Skeletal muscle tissue (tissue), 4 donors: ENCODE data around the gene GRAMD1B. TPM values are rescaled to one million over a fixed set of nuclear protein-coding genes. Genes with fewer than 3 reads are reported as not detected.
A peak's percentile ranks its signal among the peaks of the same experiment; 100 is the strongest.

Source experiments
- H3K27ac ChIP-seq: one replicate; pipeline ENCODE4 v1.7.0; 2013; ENCODE audit warnings: mild to moderate bottlenecking, low read depth, low read length, inconsistent platforms
- H3K27me3 ChIP-seq, 3 donors: one replicate each; pipeline ENCODE4 v1.7.0; 2013; ENCODE audit warnings: low read length in 3 of 3; ENCODE audit not compliant: control insufficient read depth in 3 of 3, insufficient read depth in 3 of 3
- H3K36me3 ChIP-seq, 3 donors: one replicate each; pipeline ENCODE4 v1.7.0; 2013; ENCODE audit warnings: low read length in 3 of 3; ENCODE audit not compliant: control insufficient read depth in 3 of 3, insufficient read depth in 3 of 3
- H3K4me1 ChIP-seq, 3 donors: one replicate each; pipeline ENCODE4 v1.7.0; 2013; ENCODE audit warnings: low read length in 3 of 3, mild to moderate bottlenecking in 3 of 3; ENCODE audit not compliant: control insufficient read depth in 3 of 3, insufficient read depth in 3 of 3
- H3K4me3 ChIP-seq, 3 donors: one replicate each; pipeline ENCODE4 v1.7.0; 2013; ENCODE audit warnings: low read length in 3 of 3
- H3K9ac ChIP-seq, 3 donors: one replicate each; pipeline ENCODE4 v1.7.0; 2013; ENCODE audit warnings: low read length in 3 of 3, mild to moderate bottlenecking in 3 of 3, moderate library complexity in 2 of 3, low read depth in 1 of 3
- H3K9me3 ChIP-seq, 3 donors: one replicate each; pipeline ENCODE4 v1.7.0; 2013; ENCODE audit warnings: low read length in 3 of 3; ENCODE audit not compliant: control insufficient read depth in 3 of 3
- total RNA-seq: library from RNA; depleted of rRNA; stranded (reverse); fragments of >200 nt; gene quantifications from one replicate; pipeline ENCODE4 v1.2.3, GENCODE V29; 2014
- donor health status: Osteomylitis.

Gene GRAMD1B
- total RNA-seq, 1 donor from 2014 or later, result 8.9 TPM

DNA sequence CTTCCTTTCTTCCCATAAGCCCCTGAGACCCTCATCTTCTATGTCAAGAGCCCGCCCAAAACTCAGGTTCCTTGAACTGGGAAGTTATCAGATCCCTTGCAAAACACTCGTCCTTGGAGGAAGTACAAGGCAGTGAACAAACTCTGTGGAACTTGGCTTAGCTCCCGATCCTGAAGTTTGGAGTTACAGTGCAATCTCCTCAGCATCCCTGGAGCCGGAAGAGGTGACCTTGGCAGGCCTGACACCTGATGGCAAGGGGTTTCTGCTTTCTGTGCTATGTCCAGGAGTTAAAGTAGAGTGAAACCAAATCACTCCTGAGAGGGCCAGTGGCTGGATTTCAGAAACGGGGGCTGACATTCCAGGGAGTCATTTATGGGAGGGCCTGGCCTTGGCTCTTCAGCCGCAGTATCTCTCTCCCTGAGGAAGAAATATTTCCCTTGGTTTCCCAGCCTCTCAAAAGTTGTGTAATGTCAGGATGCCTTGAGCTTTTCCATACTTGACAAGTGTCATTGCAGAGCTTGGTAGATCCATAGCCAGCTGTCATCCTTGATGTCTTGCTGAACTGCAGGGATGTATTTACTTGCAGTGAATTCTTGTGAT, 1.9 kb upstream of the GRAMD1B start:
- H3K27me3 ChIP-seq, result peaks cover 4 to 18% (median 6%) of the 10 kb centered on the region in 3 donors
- H3K36me3 ChIP-seq, result no peaks in the 10 kb centered on the region
- no peak overlapping the region for H3K27ac ChIP-seq
- no peak overlapping the region for H3K9ac ChIP-seq
- H3K4me1 ChIP-seq, result peaks cover 21 to 45% (median 44%) of the 10 kb centered on the region in 3 donors
- no peak overlapping the region for H3K4me3 ChIP-seq
- H3K9me3 ChIP-seq, result no peaks in the 10 kb centered on the region

GRCh38 chr11:123429336-123429735, 733 bp upstream of the GRAMD1B start:
- H3K36me3 ChIP-seq, result no peaks in the 10 kb centered on the region
- no peaks in the 10 kb centered on the region for H3K9me3 ChIP-seq
- H3K9ac ChIP-seq, result no peak overlapping the region
- H3K4me1 ChIP-seq, result peaks cover 21 to 45% (median 44%) of the 10 kb centered on the region in 3 donors
- peaks cover 4 to 18% (median 6%) of the 10 kb centered on the region in 3 donors for H3K27me3 ChIP-seq
- H3K27ac ChIP-seq, result no peak overlapping the region
- H3K4me3 ChIP-seq, result no peak overlapping the region

DNA sequence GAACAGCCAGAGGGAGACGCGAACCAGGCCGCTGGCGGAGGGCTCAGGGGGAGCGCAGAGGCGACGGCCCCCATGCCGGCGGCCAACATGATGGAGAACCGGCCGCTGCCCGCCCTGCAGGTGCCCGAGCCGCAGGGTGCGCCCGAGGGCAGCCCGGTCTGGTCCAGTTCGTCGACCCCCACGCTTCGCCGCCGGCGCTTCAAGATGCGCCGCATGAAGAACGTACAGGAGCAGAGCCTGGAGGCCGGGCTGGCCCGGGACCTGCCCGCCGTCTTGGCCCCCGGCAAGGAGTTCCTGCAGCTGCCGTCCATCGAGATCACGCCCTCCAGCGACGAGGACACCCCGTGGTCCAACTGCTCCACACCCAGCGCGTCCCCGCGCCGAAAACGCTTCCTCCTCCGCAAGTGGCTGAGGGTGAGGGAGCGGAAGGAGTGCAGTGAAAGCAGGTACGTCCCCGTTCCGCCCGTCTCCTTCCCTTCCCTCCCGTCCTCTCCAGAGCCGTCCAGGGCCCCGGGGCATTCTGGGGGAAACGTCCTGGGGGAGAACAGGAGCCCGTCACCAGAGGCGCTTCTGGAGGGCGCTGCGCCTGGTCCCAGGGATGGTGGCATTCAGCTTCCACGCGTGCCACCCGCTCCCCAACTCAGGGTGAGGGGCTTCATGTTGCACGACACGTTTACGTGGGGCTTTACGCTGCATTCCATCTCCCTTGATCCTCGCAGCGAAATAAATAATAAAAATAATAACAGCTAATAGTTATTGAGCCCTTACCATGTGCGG, 840 bp downstream of the GRAMD1B start:
- H3K4me3 ChIP-seq, result peak overlapping the region; percentile 65 to 75 (median 73)
- peaks cover 4 to 18% (median 6%) of the 10 kb centered on the region in 3 donors for H3K27me3 ChIP-seq
- no peak overlapping the region for H3K27ac ChIP-seq
- H3K9ac ChIP-seq, result peak overlapping the region; percentile 48 to 69 (median 51)
- H3K36me3 ChIP-seq, result no peaks in the 10 kb centered on the region
- H3K9me3 ChIP-seq, result no peaks in the 10 kb centered on the region
- H3K4me1 ChIP-seq, result peaks cover 21 to 45% (median 42%) of the 10 kb centered on the region in 3 donors

DNA sequence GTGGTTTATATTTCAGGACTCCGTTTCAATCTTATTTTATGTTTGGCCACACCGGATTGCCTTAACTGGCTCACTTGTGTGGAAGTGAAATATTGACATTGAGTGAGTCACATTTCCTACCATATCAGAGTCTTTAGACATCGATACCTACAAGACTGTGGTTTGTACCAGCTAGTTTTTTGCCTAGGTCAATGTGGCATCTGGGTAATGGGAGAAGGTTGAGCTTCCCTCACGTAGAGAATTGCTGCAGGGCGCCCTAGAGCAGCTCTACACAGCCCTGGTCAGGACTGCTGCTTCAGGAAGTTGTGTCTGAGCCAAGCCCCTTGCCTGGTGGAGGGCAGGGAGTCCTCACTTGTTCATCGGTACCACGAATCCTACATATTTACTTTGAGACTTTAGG, 1.6 kb downstream of the GRAMD1B start:
- Histone ChIP-seq H3K4me3 (peak overlapping the region in 1 of 3 donors; percentile 15), H3K9me3 (no peaks in the 10 kb centered on the region), H3K4me1 (peaks cover 18 to 39% (median 35%) of the 10 kb centered on the region in 3 donors), H3K36me3 (no peaks in the 10 kb centered on the region), H3K27me3 (peaks cover 4 to 15% (median 6%) of the 10 kb centered on the region in 3 donors), H3K27ac (no peak overlapping the region), H3K9ac (no peak overlapping the region)

GRCh38 chr11:123434262-123434661, 4.2 kb downstream of the GRAMD1B start:
- Histone ChIP-seq H3K36me3 (no peaks in the 10 kb centered on the region), H3K9me3 (no peaks in the 10 kb centered on the region), H3K27ac (no peak overlapping the region), H3K9ac (no peak overlapping the region), H3K4me1 (peaks cover 12 to 13% (median 12%) of the 10 kb centered on the region in 3 donors), H3K27me3 (peaks cover 4 to 15% (median 6%) of the 10 kb centered on the region in 3 donors), H3K4me3 (no peak overlapping the region)

- H3K27ac ChIP-seq, result no peak overlapping the region
- H3K9ac ChIP-seq, result no peak overlapping the region
- H3K36me3 ChIP-seq, result no peaks in the 10 kb centered on the region
- H3K9me3 ChIP-seq, result no peaks in the 10 kb centered on the region
- peaks cover 4 to 12% (median 6%) of the 10 kb centered on the region in 3 donors for H3K27me3 ChIP-seq
- H3K4me3 ChIP-seq, result no peak overlapping the region
- peaks cover 6 to 7% (median 7%) of the 10 kb centered on the region in 3 donors for H3K4me1 ChIP-seq
Measured at GRCh38 chr11:123434911-123435310, 4.8 kb downstream of the GRAMD1B start.

DNA sequence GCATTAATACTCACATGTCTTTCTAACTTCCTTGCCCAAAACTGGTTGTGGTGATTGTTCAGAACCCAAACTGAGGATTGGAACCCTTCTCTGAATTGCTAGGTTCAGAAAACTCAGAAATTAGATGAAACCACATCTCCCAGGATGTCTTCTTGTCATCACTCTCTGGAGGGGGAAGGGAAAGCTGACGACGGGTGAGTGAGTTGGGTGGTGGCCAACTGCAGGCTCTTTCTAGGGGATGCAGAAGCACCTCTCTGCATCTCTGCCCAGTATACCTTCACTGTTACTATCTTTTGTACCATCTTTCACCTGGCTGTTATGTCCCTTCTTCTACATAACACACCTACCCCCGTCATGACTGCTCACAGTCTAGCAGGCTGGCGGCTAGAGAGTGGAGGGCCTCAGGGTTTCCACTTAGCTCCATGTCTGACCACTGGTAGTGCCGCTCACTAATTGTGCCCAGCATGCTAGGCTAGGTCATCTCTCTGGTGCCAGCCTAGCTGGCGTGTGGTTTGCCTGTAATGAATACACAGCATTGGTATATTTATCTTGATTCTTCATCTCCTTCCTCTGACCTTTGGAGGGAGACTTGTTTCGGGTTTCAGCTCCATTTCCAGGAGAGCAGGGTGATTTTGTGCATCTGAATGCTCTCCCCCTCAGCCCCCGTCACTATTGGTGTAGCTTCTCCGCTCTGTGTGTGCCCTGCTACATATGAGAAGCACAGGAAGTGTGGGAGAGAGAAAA, 7.3 kb downstream of the GRAMD1B start:
- no peaks in the 10 kb centered on the region for H3K27me3 ChIP-seq
- H3K27ac ChIP-seq, result no peak overlapping the region
- no peak overlapping the region for H3K9ac ChIP-seq
- H3K36me3 ChIP-seq, result no peaks in the 10 kb centered on the region
- no peaks in the 10 kb centered on the region for H3K4me1 ChIP-seq
- H3K9me3 ChIP-seq, result no peaks in the 10 kb centered on the region
- H3K4me3 ChIP-seq, result no peak overlapping the region

DNA sequence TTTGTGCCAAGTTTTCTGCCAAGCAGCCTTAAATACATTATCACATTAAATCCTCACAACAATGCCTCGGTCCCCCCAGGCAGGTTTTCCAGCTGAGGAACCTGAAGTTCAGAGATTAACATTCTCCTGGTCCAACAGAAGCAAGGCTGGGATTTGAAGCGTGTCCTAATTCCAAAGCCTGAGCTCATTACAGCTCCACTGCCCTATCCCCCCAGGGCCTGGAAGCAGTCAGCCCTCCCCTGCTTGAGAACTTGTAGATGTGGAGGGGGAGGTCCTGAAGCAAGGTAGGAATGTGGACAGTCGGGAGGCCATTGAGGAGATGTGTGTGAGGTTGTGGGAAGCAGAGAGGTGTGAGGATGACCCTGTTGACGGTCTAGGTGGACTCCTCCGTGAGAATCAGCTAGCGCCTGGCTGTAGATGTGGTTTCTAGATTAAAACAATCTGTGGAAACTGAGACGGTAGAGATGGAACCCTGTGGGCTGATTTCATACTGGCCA, 8.1 kb downstream of the GRAMD1B start:
- Histone ChIP-seq H3K27me3 (no peaks in the 10 kb centered on the region), H3K9me3 (no peaks in the 10 kb centered on the region), H3K36me3 (no peaks in the 10 kb centered on the region), H3K9ac (no peak overlapping the region), H3K4me3 (no peak overlapping the region), H3K27ac (no peak overlapping the region), H3K4me1 (no peaks in the 10 kb centered on the region)

- Histone ChIP-seq H3K36me3 (no peaks in the 10 kb centered on the region), H3K9ac (no peak overlapping the region), H3K27ac (no peak overlapping the region), H3K4me3 (no peak overlapping the region), H3K4me1 (no peaks in the 10 kb centered on the region), H3K27me3 (no peaks in the 10 kb centered on the region), H3K9me3 (no peaks in the 10 kb centered on the region)
Measured at GRCh38 chr11:123439616-123440015, 9.5 kb downstream of the GRAMD1B start.
